WERI-Rb-1 (cell line): ENCODE data around the gene PTGDR2.

Experiments
- DNase-seq: peaks from one replicate; pipeline ENCODE4 v3.0.0-alpha.2; 2020
- H3K27ac ChIP-seq: fragments of 250-450 bp; sonication (Bioruptor Pico); 2 replicates; pipeline ENCODE4 v1.5.1; 2020; ENCODE audit warnings: mild to moderate bottlenecking, moderate library complexity
- H3K27me3 ChIP-seq: fragments of 250-450 bp; sonication (Bioruptor Pico); 2 replicates; pipeline ENCODE4 v1.5.1; 2021; ENCODE audit warnings: mild to moderate bottlenecking, low read depth, moderate library complexity; ENCODE audit not compliant: insufficient read depth, severe bottlenecking
- H3K36me3 ChIP-seq: fragments of 250-450 bp; sonication (Bioruptor Pico); 2 replicates; pipeline ENCODE4 v1.5.1; 2020; ENCODE audit warnings: mild to moderate bottlenecking, moderate library complexity
- H3K4me3 ChIP-seq: 2 replicates; pipeline ENCODE4 v1.5.1; 2011; ENCODE audit warnings: low read depth, mild to moderate bottlenecking, control low read depth, low read length
- H3K9me3 ChIP-seq: fragments of 250-450 bp; sonication (Bioruptor Pico); 2 replicates; pipeline ENCODE4 v1.5.1; 2021; ENCODE audit warnings: mild to moderate bottlenecking, moderate library complexity; ENCODE audit not compliant: severe bottlenecking
- TF ChIP-seq, protein P1 (sequence below): IDR thresholded peaks from 2 replicates; pipeline ENCODE4 v1.5.1; 2011; ENCODE audit warnings: low read depth, mild to moderate bottlenecking, control low read depth, inconsistent platforms, low read length

The PTGDR2 gene

DNA sequence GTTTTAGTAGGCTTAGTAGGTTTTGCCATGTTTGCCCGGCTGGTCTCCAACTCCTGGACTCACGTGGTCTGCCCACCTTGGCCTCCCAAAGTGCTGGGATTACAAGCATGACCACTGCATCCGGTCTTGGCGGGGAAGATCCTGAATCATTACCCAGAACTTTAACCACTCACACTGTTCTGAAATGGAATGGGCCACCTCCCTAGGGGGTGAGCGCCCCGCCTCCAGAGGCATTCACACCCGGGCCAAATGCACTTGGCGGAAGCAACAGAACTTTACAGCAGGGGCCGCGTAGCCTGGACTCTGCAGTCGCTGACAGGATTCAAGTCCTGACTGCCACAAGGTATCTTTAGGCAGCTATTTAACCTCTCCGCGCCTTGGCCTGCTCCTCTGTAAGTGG is 8.5 kb downstream of the PTGDR2 start:
- no peak overlapping the region for H3K4me3 ChIP-seq
- H3K36me3 ChIP-seq, result peaks cover 15% of the 10 kb centered on the region
- no peaks in the 10 kb centered on the region for H3K9me3 ChIP-seq
- H3K27me3 ChIP-seq, result no peaks in the 10 kb centered on the region
- no peak overlapping the region for H3K27ac ChIP-seq
- DNase-seq, result no peak
- TF ChIP-seq, protein P1, sequence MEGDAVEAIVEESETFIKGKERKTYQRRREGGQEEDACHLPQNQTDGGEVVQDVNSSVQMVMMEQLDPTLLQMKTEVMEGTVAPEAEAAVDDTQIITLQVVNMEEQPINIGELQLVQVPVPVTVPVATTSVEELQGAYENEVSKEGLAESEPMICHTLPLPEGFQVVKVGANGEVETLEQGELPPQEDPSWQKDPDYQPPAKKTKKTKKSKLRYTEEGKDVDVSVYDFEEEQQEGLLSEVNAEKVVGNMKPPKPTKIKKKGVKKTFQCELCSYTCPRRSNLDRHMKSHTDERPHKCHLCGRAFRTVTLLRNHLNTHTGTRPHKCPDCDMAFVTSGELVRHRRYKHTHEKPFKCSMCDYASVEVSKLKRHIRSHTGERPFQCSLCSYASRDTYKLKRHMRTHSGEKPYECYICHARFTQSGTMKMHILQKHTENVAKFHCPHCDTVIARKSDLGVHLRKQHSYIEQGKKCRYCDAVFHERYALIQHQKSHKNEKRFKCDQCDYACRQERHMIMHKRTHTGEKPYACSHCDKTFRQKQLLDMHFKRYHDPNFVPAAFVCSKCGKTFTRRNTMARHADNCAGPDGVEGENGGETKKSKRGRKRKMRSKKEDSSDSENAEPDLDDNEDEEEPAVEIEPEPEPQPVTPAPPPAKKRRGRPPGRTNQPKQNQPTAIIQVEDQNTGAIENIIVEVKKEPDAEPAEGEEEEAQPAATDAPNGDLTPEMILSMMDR, result no peak

DNA sequence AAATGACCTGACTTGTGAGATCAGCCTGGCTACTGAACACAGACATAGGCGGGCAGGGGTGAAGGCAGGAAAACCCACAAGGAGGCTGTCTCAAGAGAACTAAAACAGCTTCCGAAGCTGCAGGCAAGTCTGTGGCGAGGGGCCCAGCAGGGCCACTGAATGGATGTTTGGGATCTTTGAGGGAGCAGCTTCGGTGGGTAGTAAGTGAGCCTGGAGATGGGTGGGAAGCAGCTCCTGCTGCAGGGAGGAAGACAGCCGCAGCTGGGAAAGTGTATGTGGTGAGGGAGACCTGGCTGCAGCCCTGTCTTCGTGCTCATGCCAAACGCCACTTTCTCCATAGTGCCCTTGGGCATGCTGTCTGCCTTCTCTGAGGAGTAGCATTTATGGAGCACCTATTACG is 10.4 kb downstream of the PTGDR2 start:
- Histone ChIP-seq H3K9me3 (no peaks in the 10 kb centered on the region), H3K27me3 (no peaks in the 10 kb centered on the region), H3K4me3 (no peak overlapping the region), H3K27ac (no peak overlapping the region), H3K36me3 (peaks cover 8% of the 10 kb centered on the region)
- no peak for DNase-seq
- TF ChIP-seq, protein P1, result no peak

DNA sequence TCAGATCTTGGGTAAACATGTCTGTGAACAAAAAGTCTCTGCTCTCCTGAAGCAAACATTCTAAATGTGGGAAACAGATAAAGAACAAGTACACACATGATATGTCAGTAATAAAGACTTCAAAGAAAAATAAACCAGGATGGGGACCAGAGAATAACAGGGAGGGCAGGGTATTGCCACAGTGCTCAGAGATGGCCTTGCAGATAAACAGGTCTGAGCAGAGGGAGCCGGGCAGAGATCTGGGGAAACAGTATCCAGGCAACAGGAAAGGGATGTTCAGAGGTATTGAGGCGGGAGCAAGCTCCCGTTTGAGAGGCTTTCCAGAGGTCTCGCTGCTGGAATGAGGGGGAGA is 10.9 kb downstream of the PTGDR2 start:
- no peak for DNase-seq
- Histone ChIP-seq H3K27ac (no peak overlapping the region), H3K9me3 (no peaks in the 10 kb centered on the region), H3K36me3 (peaks cover 8% of the 10 kb centered on the region), H3K4me3 (no peak overlapping the region), H3K27me3 (no peaks in the 10 kb centered on the region)
- TF ChIP-seq, protein P1, result no peak

DNA sequence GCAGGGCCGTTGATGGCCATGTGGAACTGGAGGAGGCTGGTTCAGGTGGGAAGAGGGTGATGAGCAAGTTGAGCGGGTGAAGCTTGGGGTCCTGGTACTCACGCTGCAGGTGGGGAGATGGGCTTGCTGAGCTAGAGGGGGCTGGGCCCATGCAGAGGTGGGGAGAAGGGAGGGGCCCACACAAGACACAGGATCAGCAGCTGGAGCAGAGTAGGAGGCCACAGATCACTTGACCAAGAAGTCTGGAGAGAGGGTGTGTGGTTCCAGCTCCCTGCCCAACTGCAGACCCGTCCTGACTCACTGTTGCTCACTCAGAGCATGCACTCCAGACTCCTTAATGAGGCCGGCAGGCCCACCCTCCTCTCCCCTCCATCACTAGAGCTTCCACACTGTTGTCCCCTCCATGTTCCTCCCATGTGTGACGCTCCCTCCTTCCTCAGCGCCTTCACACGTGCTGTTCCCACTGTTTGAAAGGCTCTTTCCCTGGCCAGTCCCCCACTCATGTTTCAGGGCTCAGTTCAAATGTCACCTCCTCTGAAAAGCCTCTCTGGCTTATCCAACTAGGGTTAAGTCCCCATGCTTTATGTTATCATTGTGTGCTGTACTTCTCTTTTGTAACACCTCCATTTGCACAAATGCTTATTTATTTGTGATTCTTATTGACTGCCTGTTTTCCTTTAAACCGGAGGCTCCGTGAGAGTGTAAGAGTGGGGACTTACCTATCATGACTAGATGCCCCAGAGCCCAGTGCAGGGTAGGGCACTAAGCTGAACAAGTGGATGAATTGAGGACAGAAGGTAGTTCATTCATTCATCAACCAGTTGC is 11.5 kb downstream of the PTGDR2 start:
- no peak for DNase-seq
- TF ChIP-seq, protein P1, result no peak
- Histone ChIP-seq H3K27me3 (no peaks in the 10 kb centered on the region), H3K36me3 (peaks cover 8% of the 10 kb centered on the region), H3K4me3 (no peak overlapping the region), H3K9me3 (no peaks in the 10 kb centered on the region), H3K27ac (no peak overlapping the region)

DNA sequence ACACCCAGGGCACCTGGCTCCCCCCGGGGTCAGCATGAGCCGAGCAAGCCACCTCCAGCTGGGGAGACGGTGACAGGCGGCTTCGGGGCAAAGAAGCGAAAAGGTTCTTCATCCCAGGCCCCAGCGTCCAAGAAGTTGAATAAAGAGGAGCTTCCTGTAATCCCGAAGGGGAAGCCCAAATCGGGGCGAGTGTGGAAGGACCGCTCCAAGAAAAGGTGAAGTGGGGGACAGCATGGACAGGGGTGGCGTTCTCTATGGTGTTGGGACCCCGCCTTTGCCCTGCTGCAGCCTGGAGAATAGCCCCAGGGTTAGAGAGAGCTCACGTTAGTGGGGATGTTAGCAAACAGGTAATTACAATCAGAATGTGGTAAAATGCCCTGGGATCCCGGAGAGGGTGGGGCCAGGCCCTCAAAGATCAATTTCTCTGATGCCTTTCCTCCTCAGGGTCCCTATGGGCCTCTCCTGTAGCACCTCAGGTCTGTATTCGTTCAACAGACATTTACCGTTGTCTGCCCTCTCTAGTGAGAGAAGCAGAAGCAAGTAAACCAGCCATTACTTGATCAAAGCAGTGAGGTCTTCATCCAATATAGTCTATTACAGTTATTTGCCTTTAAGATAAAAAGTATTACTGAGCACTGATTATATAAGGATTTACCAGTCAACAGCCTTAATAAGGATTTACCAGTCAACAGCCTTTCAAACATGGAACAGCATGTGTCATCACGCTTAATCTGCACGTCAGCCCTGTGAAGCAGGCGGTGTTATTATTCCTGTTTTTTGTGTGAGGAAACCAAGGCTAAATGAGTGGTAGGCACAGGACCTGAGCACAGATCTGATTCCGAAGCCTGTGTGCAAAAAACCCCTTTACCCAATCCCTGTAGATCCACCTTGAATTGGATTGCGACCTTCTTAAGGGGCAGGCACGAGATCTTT is 12.8 kb downstream of the PTGDR2 start:
- no peaks in the 10 kb centered on the region for H3K9me3 ChIP-seq
- H3K27ac ChIP-seq, result peak overlapping the region; percentile 38
- H3K27me3 ChIP-seq, result no peaks in the 10 kb centered on the region
- TF ChIP-seq, protein P1, result no peak
- H3K4me3 ChIP-seq, result peak overlapping the region; percentile 83
- peaks cover 8% of the 10 kb centered on the region for H3K36me3 ChIP-seq
- no peak for DNase-seq
